NCI-H460 (cell line): ENCODE measurements around the gene ADAMTSL1. TPM values are rescaled to one million over a fixed set of nuclear protein-coding genes. Genes with fewer than 3 reads are reported as not detected.

Experiments
- DNase-seq: peaks from one replicate; pipeline ENCODE4 v3.0.0-alpha.2; 2016; ENCODE audit warnings: low read depth; ENCODE audit errors: extremely low read depth
- total RNA-seq: library from RNA; depleted of rRNA; stranded (reverse); fragments of >200 nt; shearing (Covaris generic); gene quantifications from 2 replicates; pipeline ENCODE4 v1.2.3, GENCODE V29; 2014

ADAMTSL1 gene
- total RNA-seq, 1 experiment from 2014 or later: 0.40 TPM

GRCh38 chr9:18718932-18719331 lies 245.0 kb downstream of the ADAMTSL1 start:
- DNase-seq: no peak

DNA sequence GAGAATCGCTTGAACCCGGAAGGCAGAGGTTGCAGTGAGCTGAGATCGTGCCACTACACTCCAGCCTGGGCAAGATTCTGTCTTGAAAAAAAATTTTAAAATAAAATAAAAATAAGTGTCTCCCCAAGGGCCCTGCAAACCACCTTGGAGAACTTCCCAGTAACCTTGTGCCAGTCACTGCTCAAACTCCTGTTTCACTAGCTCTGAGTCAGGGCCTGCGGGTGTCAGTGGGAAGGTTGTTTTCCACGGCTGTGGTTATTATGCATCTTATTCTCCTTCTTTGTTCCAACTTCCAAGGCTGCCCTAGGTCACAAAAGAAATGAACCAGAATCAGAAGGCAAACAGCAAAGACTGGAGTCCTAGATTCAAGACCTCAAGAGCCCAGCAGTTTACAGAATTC lies 246.7 kb downstream of the ADAMTSL1 start:
- no peak for DNase-seq

DNA sequence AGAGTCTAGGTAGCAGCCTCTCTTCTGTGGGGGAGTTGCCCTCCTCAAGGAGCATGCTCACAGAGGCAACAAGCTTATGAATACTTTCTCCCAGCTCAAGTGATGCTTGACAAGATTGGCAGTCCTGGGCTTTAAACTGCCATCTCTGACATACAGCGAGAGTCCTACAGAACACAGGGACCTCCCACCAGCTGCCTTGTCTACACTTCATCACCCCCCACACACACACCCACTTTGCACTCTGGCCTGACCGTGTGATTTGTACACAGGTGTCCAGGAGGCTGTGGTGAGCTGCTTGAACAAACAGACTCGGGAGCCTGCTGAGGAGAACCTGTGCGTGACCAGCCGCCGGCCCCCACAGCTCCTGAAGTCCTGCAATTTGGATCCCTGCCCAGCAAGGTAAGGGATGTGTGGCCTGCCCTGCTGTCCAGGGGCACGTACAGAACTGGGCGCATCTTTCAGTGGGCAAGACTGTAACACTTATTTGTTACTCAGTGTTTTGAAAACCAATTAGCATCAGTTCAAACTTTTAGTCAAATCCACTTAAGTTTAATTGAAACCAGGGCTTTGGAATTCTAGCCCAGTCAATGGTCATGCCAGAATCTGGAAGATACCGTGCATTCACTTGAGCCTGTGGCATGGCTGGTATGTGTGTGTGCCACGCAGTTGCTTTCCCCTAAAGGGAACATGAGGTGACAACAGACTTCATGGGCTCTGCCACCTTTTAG lies 247.5 kb downstream of the ADAMTSL1 start:
- DNase-seq: no peak

- no peak for DNase-seq
Observed at GRCh38 chr9:18721995-18722310, 248.0 kb downstream of the ADAMTSL1 start.

DNA sequence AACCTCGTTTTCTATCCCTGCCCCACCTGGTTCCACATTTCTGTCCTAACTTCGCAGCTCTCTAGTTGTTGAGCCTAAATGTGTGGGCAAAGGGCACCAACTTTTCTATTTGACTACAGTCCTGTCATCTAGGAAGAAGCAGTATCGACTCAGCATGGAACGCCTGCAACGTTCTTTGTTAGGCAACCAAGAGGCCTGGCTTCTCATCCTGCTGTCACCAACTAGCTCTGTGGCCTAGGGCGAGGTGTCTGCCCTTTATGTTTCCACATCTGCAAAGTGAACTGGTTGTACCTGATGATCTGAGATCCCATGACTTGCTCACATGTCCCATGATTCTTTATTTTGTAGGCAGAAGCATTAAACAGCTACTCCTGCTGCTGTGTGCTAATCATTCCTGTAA lies 248.9 kb downstream of the ADAMTSL1 start:
- DNase-seq: no peak

DNA sequence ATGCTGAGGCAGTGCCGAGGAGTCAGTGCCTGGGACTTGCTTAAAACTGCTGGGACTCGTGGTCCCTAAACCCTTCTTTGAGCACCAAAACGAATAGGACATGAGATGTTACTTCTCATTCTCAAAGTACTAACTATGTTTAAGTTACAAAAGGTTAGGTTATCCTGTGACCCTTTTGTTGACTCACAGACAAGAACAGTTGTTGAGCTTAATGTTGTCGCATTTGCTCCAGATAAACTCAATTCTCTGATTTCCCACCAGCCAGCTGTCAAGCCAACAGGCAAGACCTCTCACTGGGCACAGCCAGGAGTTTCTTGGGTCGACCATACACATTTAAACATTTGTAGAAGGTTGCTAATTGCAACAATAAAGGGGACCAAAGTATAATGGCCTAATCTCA lies 249.4 kb downstream of the ADAMTSL1 start:
- no peak for DNase-seq

DNA sequence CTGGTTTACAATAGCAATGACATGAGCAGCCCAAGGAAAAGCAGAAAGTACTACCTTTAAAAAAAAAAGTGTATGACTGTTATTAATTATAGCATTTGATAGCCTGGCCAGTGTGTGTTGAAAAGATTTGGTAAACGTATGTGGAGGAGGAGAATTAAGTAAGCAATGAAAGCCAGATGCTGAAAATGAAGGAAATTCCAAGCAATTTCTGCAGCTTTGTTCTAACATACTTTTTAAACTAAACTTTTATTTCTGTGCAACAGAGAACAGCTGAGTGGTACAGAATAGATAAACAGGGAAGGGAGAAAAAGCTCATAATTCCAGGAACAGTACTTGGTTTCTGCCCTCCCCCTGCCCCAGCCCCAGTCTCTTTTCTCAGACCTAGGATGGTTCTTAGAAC lies 252.6 kb downstream of the ADAMTSL1 start:
- no peak for DNase-seq

DNA sequence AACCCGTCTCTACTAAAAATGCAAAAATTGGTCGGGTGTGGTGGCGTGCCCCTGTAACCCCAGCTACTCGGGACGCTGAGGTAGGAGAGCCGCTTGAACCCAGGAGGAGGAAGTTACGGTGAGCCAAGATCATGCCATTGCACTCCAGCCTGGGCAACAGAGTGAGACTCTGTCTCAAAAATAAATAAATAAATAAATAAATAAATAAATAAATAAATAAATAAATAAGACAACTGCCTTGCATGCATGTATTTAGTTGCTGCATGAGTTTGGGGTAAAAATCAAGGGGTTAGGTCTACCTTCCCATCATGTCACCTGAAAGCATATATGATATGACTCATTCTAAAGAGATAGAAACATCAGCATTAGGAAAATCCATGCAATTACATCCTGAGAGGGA lies 254.0 kb downstream of the ADAMTSL1 start:
- no peak for DNase-seq

- no peak for DNase-seq
Observed at GRCh38 chr9:18728642-18729041, 254.7 kb downstream of the ADAMTSL1 start.

- no peak for DNase-seq
Observed at GRCh38 chr9:18730241-18730640, 256.3 kb downstream of the ADAMTSL1 start.

DNA sequence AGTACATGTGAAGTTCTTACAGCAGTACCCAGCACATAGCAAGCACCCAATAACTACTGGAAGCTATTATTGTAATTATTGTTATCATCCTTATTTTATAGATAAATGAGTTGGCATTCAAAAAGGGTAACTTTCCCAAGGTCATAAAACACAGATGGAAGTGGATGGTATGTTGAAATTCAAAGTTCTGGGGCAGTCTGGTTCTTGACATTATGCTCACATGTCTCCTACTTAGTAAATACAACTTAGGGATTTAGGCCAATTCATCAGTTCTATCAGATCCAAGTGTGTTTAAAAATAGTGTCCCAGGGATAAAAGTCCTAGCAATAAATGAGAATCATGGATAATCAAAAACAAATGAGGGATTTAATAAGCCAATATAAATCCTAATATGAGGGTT lies 265.2 kb downstream of the ADAMTSL1 start:
- DNase-seq: no peak

DNA sequence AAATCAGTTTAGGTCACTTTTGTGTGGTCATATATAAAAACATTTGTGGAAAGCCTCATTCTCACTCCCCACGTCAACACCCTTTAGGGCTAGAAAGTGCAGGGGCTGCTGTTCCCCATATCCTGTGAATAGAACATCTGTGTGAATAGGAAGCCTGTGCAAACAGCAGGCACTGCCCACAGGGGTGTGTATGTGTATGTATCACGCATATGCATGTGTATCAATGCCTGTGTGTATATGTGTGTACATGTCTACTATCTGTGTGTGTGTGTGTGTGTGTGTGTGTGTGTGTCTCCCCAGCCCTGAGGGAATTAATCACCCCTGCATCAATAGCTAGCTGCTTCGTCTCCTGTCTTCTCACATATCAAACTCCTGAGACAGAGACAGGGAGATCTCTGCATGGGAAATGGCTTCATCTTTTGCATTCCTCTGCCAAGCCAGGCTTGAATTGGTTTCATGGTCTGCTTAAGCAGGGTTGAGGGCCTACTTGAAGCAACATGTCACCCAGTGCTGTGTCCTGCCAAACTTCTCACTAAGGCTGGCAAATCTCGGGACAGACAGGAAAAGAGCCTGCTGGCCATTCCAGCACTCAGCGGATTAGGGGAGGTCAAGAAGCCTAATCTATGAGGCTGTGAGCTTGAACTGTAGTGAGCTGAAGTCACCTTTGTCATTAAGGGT lies 265.8 kb downstream of the ADAMTSL1 start:
- no peak for DNase-seq

DNA sequence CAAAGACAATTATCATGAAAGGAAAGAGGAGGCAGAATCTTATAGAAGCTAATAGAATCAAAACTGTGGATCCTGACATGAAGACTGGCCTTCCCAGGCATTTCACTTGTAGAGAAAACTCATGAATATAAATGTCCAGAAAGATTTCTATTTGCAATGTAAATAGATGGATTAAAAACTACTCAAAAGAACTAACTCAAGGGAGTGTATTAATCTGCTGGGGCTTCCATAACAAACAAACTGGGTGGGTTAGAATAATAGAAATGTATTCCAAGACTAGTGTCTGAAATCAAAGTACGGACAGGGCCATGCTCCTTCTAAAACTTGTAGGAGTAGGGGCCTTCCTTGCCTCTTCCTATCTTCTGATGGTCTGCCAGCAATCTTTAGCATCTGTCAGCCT lies 267.4 kb downstream of the ADAMTSL1 start:
- no peak for DNase-seq

DNA sequence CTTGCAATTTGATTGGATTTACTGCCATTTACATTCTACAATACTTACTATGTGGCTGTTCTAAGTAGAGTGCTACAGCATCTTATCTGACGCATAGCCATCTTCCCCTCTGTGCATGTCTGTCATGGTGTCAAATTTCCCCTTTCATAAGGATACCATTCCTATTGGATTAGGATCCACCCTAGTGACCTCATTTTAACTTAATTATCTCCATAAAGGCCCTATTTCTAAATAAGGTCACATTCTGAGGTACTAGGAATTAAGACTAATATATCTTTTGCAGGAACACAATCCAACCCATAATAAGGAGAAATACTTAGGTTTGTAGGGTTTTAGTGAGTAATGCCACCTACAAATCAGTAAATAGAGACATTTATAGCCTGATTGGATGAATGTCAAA lies 268.0 kb downstream of the ADAMTSL1 start:
- no peak for DNase-seq

GRCh38 chr9:18743421-18743820 lies 269.5 kb downstream of the ADAMTSL1 start:
- no peak for DNase-seq

GRCh38 chr9:18743971-18744370 lies 270.0 kb downstream of the ADAMTSL1 start:
- DNase-seq: no peak

- DNase-seq: no peak
Observed at GRCh38 chr9:18745710-18746109, 271.8 kb downstream of the ADAMTSL1 start.

DNA sequence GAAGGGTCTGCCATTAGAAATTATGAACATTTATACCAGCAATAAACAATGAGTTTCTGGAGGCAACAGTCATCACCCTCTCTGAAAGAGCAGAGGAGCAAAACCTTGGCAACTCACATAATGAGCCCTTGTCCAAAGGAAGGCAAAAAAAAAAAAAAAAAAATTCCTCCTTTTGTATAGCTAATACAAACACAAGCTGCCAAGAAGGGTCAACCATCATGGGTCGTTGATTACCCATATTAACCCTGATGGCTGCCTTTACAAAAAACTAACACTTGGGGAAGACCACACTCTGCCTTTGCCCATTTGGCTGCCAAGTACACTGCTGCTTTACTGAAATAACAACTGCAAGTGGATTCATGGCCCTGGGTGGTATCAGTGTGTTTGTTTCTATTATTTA lies 272.7 kb downstream of the ADAMTSL1 start:
- DNase-seq: no peak

GRCh38 chr9:18747595-18747994 lies 273.6 kb downstream of the ADAMTSL1 start:
- DNase-seq: no peak

GRCh38 chr9:18748251-18748701 lies 274.3 kb downstream of the ADAMTSL1 start:
- DNase-seq: no peak

DNA sequence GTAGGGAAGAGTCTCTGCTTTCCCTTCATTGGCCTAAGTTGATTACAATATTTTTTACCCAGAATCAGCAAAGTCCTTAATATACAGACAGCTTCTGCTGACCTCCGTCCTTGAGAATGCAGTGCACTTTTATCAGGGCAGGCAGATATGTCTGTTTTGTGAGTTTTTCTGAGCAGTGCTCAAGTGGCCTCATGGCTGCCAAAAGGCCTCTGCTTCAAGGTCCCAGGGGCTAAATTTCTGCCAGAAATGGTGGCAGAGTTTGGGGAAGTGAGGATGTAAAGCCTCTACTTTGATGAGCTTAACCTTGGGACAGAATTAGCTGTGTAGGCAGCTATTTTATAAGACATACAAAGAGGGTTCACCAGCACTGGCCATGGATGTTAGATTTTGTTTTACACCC lies 275.8 kb downstream of the ADAMTSL1 start:
- DNase-seq: no peak

GRCh38 chr9:18753904-18754303 lies 280.0 kb downstream of the ADAMTSL1 start:
- no peak for DNase-seq

DNA sequence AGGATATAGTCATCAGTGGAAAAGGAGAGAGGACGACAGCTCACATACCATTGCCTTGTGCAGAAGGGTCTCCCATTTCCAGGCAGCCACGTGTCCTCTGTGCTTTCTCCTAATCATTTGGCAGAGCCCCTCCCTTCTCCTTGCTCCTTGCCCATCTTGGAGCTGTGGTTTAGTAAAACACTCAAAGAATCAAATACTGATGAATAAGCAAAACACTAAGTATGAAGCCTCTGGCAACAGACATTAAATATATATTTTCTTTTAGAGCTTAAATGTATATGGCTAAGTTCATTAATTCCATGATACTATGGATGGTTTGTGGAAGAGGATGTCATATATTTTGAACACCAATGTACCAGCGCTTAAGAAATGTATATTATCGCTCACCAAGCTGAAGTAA lies 280.6 kb downstream of the ADAMTSL1 start:
- DNase-seq: no peak
